OCI-LY3 (cell line): ENCODE results near the gene ZNF358.

Source experiments
- H2AFZ ChIP-seq: fragments of 200-600, 300-600 bp; shearing (Covaris generic); 2 replicates; pipeline ENCODE4 v1.6.0; 2014; ENCODE audit warnings: antibody characterized with exemption, low read depth, low read length
- H3K27ac ChIP-seq: fragments of 200-600, 300-600 bp; sonication (generic); 2 replicates; pipeline ENCODE4 v1.5.1; 2014; ENCODE audit warnings: mild to moderate bottlenecking, low read length, moderate library complexity, mixed read lengths
- H3K27me3 ChIP-seq: fragments of 200-600, 300-600 bp; sonication (generic); 2 replicates; pipeline ENCODE4 v1.6.1; 2014; ENCODE audit warnings: low read depth, low read length, mixed read lengths
- H3K36me3 ChIP-seq: fragments of 200-600, 300-600 bp; sonication (generic); replicated peaks from 2 replicates; pipeline ENCODE3; 2014; ENCODE audit warnings: low read depth, low read length, mixed read lengths
- H3K4me1 ChIP-seq: fragments of 300-600, 200-600 bp; sonication (generic); 2 replicates; pipeline ENCODE4 v1.6.1; 2014; ENCODE audit warnings: low read length, mixed read lengths
- H3K4me2 ChIP-seq: fragments of 200-600, 300-600 bp; sonication (generic); 2 replicates; pipeline ENCODE4 v1.6.1; 2014; ENCODE audit warnings: low read length, mixed read lengths
- H3K4me3 ChIP-seq: fragments of 300-600, 200-600 bp; sonication (generic); 2 replicates; pipeline ENCODE4 v1.5.1; 2014; ENCODE audit warnings: antibody characterized with exemption, mild to moderate bottlenecking, low read length, moderate library complexity
- H3K79me2 ChIP-seq: fragments of 300-600, 200-600 bp; shearing (Covaris generic); 2 replicates; pipeline ENCODE4 v1.6.1; 2014; ENCODE audit warnings: mild to moderate bottlenecking, low read length, mixed read lengths
- H3K9ac ChIP-seq: fragments of 300-600, 200-600 bp; shearing (Covaris generic); 2 replicates; pipeline ENCODE4 v1.6.0; 2014; ENCODE audit warnings: mild to moderate bottlenecking, low read length, moderate library complexity
- H3K9me3 ChIP-seq: fragments of 200-600, 300-600 bp; shearing (Covaris generic); 2 replicates; pipeline ENCODE4 v1.6.1; 2014; ENCODE audit warnings: low read length, mixed read lengths; ENCODE audit not compliant: insufficient read depth
- H4K20me1 ChIP-seq: fragments of 200-600, 300-600 bp; sonication (generic); 2 replicates; pipeline ENCODE4 v1.6.1; 2016; ENCODE audit warnings: low read length, mixed read lengths; ENCODE audit not compliant: insufficient read depth
- EZH2phosphoT487 ChIP-seq: fragments of 200-600 bp; shearing (Covaris generic); IDR thresholded peaks from 2 replicates; pipeline ENCODE4 v1.6.1; 2018; ENCODE audit warnings: antibody characterized with exemption, mixed run types, low read depth
- TF ChIP-seq, protein P1 (sequence below): fragments of 200-600, 300-600 bp; sonication (generic); IDR thresholded peaks from 2 replicates; pipeline ENCODE4 v1.5.1; 2014; ENCODE audit warnings: antibody characterized with exemption, low read length, low read depth

ZNF358 gene

DNA sequence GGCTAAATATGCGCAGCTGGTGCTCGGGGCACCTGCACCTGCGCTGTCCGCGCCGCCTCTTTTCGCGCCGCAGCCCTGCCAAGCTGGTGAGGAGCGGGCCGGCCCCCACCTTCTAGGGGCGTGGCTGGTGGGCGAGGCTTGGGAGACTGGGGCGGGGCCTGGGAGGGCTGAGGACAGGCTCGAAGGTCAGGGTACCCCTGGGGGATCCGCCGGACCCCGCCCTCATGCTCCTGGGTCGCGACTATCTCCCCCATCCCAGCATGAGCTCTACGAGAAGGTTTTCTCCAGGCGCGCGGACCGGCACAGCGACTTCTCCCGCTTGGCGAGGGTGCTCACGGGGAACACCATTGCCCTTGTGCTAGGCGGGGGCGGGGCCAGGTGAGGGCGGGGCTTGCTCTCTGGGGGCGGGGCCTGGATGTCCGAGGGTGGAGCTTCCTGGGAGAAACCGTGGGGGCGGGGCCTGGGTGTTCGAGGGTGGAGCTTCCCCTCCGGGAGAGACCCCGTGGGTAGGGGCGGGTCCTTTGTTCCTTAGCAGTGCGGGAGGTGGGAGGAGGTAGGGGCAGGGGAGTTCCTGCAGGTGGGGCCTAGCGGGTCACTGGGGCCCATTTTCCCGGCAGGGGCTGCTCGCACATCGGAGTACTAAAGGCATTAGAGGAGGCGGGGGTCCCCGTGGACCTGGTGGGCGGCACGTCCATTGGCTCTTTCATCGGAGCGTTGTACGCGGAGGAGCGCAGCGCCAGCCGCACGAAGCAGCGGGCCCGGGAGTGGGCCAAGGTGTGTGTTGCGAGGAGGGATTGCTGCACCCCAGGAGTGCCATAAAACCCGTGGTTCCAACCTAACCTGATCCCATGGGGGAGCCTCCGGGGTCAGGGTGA lies 39.3 kb downstream of the ZNF358 start:
- Histone ChIP-seq H3K27me3 (no peaks in the 10 kb centered on the region), H3K36me3 (peaks cover 45% of the 10 kb centered on the region), H3K4me1 (no peaks in the 10 kb centered on the region), H2AFZ (no peak overlapping the region), H3K9ac (no peak overlapping the region), H3K27ac (no peak overlapping the region), H4K20me1 (no peaks in the 10 kb centered on the region), H3K4me3 (no peak overlapping the region), H3K4me2 (no peak overlapping the region), H3K9me3 (no peaks in the 10 kb centered on the region), H3K79me2 (no peaks in the 10 kb centered on the region)
- TF ChIP-seq, protein P1, sequence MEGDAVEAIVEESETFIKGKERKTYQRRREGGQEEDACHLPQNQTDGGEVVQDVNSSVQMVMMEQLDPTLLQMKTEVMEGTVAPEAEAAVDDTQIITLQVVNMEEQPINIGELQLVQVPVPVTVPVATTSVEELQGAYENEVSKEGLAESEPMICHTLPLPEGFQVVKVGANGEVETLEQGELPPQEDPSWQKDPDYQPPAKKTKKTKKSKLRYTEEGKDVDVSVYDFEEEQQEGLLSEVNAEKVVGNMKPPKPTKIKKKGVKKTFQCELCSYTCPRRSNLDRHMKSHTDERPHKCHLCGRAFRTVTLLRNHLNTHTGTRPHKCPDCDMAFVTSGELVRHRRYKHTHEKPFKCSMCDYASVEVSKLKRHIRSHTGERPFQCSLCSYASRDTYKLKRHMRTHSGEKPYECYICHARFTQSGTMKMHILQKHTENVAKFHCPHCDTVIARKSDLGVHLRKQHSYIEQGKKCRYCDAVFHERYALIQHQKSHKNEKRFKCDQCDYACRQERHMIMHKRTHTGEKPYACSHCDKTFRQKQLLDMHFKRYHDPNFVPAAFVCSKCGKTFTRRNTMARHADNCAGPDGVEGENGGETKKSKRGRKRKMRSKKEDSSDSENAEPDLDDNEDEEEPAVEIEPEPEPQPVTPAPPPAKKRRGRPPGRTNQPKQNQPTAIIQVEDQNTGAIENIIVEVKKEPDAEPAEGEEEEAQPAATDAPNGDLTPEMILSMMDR: no peak
- no peak for TF ChIP-seq EZH2phosphoT487

DNA sequence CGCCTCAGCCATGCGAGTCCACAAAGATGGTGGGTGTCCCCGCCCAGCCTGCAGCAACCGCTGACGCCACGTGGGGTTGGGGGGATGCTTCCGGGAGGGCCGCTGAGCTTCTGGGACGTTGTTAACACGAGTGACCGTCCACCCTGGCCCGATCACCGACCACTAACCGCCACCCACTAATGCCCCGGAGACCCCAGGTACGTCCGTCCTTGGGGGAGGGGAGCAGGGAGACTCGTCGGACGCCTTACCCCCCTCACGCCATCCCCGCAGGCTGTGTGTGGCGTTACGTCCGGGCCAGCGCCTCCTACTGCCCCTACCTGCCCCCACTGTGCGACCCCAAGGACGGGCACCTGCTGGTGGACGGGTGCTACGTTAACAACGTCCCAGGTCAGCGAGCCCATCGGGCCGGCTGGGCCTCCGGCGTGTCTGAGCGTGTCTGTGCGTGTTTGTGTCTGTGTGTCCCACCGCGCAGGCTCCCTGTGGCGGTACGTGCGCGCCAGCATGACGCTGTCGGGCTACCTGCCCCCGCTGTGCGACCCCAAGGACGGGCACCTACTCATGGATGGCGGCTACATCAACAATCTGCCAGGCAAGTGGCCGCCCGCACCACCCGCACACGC lies 40.9 kb downstream of the ZNF358 start:
- Histone ChIP-seq H3K79me2 (no peaks in the 10 kb centered on the region), H2AFZ (no peak overlapping the region), H3K9me3 (no peaks in the 10 kb centered on the region), H4K20me1 (no peaks in the 10 kb centered on the region), H3K9ac (no peak overlapping the region), H3K4me3 (no peak overlapping the region), H3K27me3 (no peaks in the 10 kb centered on the region), H3K36me3 (peaks cover 43% of the 10 kb centered on the region), H3K27ac (no peak overlapping the region), H3K4me1 (no peaks in the 10 kb centered on the region), H3K4me2 (no peak overlapping the region)
- TF ChIP-seq EZH2phosphoT487: no peak
- TF ChIP-seq, protein P1: no peak

DNA sequence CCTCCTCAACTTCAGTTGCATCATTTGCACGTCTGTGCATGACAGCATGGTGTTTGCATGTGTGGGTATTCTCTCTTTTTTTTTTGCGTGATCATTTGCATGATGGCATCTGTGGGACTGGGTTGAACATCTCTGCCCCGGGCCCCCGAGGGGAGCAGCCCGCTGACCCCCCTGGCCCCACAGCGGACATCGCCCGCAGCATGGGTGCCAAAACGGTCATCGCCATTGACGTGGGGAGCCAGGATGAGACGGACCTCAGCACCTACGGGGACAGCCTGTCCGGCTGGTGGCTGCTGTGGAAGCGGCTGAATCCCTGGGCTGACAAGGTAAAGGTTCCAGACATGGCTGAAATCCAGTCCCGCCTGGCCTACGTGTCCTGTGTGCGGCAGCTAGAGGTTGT lies 42.8 kb downstream of the ZNF358 start:
- Histone ChIP-seq H3K9ac (no peak overlapping the region), H3K79me2 (no peaks in the 10 kb centered on the region), H3K4me2 (no peak overlapping the region), H3K27me3 (no peaks in the 10 kb centered on the region), H3K4me3 (no peak overlapping the region), H4K20me1 (no peaks in the 10 kb centered on the region), H3K27ac (no peak overlapping the region), H3K9me3 (no peaks in the 10 kb centered on the region), H3K4me1 (no peaks in the 10 kb centered on the region), H2AFZ (no peak overlapping the region), H3K36me3 (peaks cover 43% of the 10 kb centered on the region)
- TF ChIP-seq, protein P1: no peak
- TF ChIP-seq EZH2phosphoT487: no peak

DNA sequence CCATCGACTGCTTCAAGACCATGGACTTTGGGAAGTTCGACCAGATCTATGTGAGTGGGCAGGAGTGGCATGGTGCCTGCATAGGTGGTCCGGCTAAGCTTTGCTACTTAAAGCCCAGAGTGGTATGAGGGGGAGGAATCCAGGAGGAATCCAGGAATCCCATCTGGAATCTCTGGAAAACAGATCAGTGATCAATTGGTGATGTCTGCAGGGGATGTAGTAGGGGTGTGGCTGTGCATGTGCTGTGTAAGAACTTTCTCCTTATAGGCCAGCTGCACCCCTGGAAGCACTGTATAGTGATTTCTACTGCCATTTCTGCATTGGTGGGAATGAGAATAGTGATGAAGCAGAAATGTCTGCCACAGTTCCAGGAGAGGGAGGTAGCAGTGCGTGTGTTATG lies 43.2 kb downstream of the ZNF358 start:
- TF ChIP-seq EZH2phosphoT487: no peak
- TF ChIP-seq, protein P1: no peak
- Histone ChIP-seq H3K79me2 (no peaks in the 10 kb centered on the region), H3K9me3 (no peaks in the 10 kb centered on the region), H3K9ac (no peak overlapping the region), H3K4me3 (no peak overlapping the region), H3K27ac (no peak overlapping the region), H3K4me1 (no peaks in the 10 kb centered on the region), H3K36me3 (peaks cover 43% of the 10 kb centered on the region), H4K20me1 (no peaks in the 10 kb centered on the region), H2AFZ (no peak overlapping the region), H3K27me3 (no peaks in the 10 kb centered on the region), H3K4me2 (no peak overlapping the region)
